Measurements from ENCODE around the gene WIF1.

The WIF1 gene

DNA sequence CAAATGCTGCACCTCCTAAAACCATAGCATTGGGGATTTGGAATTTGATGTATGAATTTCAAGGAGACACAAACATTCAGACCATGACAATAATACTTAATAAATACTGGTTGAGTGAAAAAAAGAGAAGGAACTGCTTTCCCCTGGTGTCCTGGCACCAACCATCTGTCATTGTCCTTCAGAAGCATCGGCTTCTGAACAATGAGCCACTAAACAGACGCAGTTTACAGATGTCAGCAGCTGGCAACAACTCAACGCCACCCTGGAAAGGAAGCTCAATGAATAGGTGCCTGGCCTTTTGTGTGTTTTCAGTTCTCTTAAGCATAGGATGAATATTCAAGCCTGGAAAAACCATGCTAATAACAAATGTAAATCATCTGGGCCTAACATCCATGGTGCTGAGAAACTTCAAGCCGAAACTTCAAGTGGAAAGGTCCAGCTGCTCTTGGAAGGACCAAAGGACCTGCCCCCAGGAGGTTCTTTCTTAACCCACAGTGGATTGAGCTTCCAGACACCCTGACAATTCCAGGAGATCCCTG lies 101.3 kb downstream of the WIF1 start:
- no peak for DNase-seq

DNA sequence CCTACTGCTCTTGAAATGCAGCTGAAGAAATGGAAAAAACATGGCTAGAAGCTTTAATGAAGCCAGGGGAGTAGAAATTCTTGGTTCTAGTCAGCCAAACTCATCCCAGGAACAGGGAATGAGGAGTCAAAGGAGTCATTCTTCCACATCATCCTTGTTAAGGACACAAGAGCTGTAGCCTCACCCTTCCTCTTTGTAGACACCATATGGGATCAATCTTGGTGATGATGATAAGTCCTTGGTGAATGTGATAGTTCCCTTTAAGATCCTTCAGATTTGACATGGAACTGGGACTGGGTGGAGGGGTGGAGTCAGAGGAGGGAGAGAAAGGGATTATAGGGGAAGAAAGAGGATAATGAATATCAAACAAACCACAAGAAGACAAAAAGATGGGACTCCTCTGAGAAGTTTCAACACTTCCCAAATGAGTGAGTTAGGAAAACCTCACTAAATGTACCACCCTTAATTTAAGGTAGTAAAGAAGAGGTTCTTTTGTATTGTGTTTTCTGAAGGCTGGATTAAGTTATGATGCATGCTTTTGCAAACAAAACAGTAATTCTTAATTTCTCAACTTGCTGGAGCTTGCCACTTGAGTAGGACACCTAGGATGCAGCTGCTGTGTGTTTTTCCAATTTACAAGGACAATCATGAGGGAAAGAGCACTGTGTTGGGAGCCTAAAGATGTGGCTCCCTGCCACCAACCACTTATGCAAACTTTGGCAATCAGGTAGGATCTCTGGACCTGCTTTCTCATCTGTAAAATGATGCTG lies 104.0 kb downstream of the WIF1 start:
- DNase-seq = no peak

DNA sequence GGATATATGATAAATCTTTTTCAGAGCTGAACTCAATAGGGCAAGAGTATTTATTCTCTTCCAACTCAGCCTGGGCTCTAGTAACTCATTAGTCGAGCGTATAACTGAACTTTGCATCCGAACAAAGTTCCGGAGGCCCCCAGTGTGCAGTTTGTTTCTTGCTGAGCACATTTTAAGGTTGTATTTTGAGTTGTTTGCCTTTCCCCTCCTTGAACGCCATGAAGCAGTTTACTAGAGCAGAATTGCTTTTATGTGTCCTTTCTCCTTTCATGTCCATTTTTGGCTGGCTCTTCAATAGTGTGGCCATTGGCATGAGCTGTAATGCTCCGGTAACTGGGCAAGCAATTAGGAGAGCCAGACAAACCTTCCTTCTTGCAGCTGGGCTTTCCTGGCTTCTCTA lies 105.3 kb downstream of the WIF1 start:
- DNase-seq = no peak

- no peak for DNase-seq
Observed at GRCh38 chr12:65014504-65015271, 106.4 kb downstream of the WIF1 start.

DNA sequence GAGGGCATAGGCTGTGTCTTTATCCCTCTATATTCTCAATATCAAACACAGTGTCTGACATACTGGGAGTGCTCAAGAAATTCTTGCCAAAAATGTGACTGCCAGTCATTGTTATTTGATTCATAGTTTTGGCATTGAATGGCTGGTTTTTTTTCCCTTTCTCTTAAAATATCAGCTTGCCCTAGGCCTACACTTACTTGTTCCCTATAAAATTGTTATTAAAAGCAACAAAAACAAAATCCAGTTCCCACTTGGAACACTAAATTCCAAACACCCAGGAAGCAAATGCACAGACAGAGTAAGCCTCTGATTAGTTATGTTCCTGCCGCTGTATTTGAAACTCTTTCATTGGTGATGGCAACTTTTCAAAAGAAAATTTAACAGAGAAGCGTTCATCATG lies 110.7 kb downstream of the WIF1 start:
- no peak for DNase-seq

- no peak for DNase-seq
Observed at GRCh38 chr12:65005716-65006115, 115.4 kb downstream of the WIF1 start.

- DNase-seq = no peak
Observed at GRCh38 chr12:65004270-65004669, 116.8 kb downstream of the WIF1 start.
